ENCODE data around the gene ZSCAN16. TPM values are rescaled to one million over a fixed set of nuclear protein-coding genes. Genes with fewer than 3 reads are reported as not detected.

The ZSCAN16 gene
- total and polyA plus RNA-seq, 2 experiments from 2014 or later = 4.7 to 12.9 TPM

- DNase-seq (ENCODE audit: low spot score) = no peak
- H3K36me3 ChIP-seq (ENCODE audit: insufficient read depth) = no peaks in the 10 kb centered on the region
- H3K9me2 ChIP-seq (ENCODE audit: insufficient read depth) = no peaks in the 10 kb centered on the region
- H4K20me1 ChIP-seq (replicated peaks; ENCODE audit: insufficient read depth) = no peaks in the 10 kb centered on the region
- Mint-ChIP-seq H3K4me1 (no peaks in the 10 kb centered on the region), H3K9me3 (no peaks in the 10 kb centered on the region), H3K36me3 (ENCODE audit: low read depth) (no peaks in the 10 kb centered on the region), H3K27me3 (ENCODE audit: insufficient read depth, low read depth, poor library complexity) (no peaks in the 10 kb centered on the region), H3K27ac (no peak overlapping the region), H3K4me3 (no peak overlapping the region)
- H3K4me2 ChIP-seq = no peak overlapping the region
- H3K4me1 ChIP-seq (ENCODE audit: insufficient read depth) = no peaks in the 10 kb centered on the region
- H3K27me3 ChIP-seq (ENCODE audit: insufficient read depth) = peaks cover 14% of the 10 kb centered on the region
- H3K27ac ChIP-seq (ENCODE audit: low read depth) = no peak overlapping the region
- no peaks in the 10 kb centered on the region for H3K79me2 ChIP-seq (replicated peaks; ENCODE audit: insufficient read depth)
- no peak overlapping the region for H2AFZ ChIP-seq
- H3K4me3 ChIP-seq = no peak overlapping the region
- TF ChIP-seq CTCF (conservative IDR thresholded peaks at IDR 0.05; ENCODE audit: low read depth in 2 of 2) (no peak), EZH2 (IDR thresholded peaks at IDR 0.05; ENCODE audit: low read depth, unreplicated experiment) (no peak), CREB1 (CRISPR knock-in tag; IDR thresholded peaks at IDR 0.05; ENCODE audit: low read depth) (no peak), ZNF331 (CRISPR knock-in tag; IDR thresholded peaks at IDR 0.05; ENCODE audit: low read depth) (no peak), JUNB (IDR thresholded peaks at IDR 0.05; ENCODE audit: unreplicated experiment) (no peak), EZH2phosphoT487 (IDR thresholded peaks at IDR 0.05; ENCODE audit: unreplicated experiment) (no peak), ETS1 (IDR thresholded peaks at IDR 0.05) (no peak), POLR2AphosphoS5 (IDR thresholded peaks at IDR 0.05; ENCODE audit: low read depth) (no peak), STAT1 (IDR thresholded peaks at IDR 0.05; ENCODE audit: unreplicated experiment) (no peak), NANOG (IDR thresholded peaks at IDR 0.05; ENCODE audit: borderline replicate concordance) (no peak), ZNF114 (CRISPR knock-in tag; IDR thresholded peaks at IDR 0.05) (no peak)
- TF ChIP-seq, protein P1, sequence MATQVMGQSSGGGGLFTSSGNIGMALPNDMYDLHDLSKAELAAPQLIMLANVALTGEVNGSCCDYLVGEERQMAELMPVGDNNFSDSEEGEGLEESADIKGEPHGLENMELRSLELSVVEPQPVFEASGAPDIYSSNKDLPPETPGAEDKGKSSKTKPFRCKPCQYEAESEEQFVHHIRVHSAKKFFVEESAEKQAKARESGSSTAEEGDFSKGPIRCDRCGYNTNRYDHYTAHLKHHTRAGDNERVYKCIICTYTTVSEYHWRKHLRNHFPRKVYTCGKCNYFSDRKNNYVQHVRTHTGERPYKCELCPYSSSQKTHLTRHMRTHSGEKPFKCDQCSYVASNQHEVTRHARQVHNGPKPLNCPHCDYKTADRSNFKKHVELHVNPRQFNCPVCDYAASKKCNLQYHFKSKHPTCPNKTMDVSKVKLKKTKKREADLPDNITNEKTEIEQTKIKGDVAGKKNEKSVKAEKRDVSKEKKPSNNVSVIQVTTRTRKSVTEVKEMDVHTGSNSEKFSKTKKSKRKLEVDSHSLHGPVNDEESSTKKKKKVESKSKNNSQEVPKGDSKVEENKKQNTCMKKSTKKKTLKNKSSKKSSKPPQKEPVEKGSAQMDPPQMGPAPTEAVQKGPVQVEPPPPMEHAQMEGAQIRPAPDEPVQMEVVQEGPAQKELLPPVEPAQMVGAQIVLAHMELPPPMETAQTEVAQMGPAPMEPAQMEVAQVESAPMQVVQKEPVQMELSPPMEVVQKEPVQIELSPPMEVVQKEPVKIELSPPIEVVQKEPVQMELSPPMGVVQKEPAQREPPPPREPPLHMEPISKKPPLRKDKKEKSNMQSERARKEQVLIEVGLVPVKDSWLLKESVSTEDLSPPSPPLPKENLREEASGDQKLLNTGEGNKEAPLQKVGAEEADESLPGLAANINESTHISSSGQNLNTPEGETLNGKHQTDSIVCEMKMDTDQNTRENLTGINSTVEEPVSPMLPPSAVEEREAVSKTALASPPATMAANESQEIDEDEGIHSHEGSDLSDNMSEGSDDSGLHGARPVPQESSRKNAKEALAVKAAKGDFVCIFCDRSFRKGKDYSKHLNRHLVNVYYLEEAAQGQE (IDR thresholded peaks at IDR 0.05; ENCODE audit: unreplicated experiment) = no peak
- TF ChIP-seq, protein P2, sequence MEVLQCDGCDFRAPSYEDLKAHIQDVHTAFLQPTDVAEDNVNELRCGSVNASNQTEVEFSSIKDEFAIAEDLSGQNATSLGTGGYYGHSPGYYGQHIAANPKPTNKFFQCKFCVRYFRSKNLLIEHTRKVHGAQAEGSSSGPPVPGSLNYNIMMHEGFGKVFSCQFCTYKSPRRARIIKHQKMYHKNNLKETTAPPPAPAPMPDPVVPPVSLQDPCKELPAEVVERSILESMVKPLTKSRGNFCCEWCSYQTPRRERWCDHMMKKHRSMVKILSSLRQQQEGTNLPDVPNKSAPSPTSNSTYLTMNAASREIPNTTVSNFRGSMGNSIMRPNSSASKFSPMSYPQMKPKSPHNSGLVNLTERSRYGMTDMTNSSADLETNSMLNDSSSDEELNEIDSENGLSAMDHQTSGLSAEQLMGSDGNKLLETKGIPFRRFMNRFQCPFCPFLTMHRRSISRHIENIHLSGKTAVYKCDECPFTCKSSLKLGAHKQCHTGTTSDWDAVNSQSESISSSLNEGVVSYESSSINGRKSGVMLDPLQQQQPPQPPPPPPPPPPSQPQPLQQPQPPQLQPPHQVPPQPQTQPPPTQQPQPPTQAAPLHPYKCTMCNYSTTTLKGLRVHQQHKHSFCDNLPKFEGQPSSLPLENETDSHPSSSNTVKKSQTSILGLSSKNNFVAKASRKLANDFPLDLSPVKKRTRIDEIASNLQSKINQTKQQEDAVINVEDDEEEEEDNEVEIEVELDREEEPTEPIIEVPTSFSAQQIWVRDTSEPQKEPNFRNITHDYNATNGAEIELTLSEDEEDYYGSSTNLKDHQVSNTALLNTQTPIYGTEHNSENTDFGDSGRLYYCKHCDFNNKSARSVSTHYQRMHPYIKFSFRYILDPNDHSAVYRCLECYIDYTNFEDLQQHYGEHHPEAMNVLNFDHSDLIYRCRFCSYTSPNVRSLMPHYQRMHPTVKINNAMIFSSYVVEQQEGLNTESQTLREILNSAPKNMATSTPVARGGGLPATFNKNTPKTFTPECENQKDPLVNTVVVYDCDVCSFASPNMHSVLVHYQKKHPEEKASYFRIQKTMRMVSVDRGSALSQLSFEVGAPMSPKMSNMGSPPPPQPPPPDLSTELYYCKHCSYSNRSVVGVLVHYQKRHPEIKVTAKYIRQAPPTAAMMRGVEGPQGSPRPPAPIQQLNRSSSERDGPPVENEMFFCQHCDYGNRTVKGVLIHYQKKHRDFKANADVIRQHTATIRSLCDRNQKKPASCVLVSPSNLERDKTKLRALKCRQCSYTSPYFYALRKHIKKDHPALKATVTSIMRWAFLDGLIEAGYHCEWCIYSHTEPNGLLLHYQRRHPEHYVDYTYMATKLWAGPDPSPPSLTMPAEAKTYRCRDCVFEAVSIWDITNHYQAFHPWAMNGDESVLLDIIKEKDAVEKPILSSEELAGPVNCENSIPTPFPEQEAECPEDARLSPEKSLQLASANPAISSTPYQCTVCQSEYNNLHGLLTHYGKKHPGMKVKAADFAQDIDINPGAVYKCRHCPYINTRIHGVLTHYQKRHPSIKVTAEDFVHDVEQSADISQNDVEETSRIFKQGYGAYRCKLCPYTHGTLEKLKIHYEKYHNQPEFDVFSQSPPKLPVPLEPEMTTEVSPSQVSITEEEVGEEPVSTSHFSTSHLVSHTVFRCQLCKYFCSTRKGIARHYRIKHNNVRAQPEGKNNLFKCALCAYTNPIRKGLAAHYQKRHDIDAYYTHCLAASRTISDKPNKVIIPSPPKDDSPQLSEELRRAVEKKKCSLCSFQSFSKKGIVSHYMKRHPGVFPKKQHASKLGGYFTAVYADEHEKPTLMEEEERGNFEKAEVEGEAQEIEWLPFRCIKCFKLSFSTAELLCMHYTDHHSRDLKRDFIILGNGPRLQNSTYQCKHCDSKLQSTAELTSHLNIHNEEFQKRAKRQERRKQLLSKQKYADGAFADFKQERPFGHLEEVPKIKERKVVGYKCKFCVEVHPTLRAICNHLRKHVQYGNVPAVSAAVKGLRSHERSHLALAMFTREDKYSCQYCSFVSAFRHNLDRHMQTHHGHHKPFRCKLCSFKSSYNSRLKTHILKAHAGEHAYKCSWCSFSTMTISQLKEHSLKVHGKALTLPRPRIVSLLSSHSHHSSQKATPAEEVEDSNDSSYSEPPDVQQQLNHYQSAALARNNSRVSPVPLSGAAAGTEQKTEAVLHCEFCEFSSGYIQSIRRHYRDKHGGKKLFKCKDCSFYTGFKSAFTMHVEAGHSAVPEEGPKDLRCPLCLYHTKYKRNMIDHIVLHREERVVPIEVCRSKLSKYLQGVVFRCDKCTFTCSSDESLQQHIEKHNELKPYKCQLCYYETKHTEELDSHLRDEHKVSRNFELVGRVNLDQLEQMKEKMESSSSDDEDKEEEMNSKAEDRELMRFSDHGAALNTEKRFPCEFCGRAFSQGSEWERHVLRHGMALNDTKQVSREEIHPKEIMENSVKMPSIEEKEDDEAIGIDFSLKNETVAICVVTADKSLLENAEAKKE (CRISPR knock-in tag; IDR thresholded peaks at IDR 0.05) = no peak
- no peaks in the 10 kb centered on the region for H3F3A ChIP-seq (replicated peaks; ENCODE audit: low read depth)
- ATAC-seq = no peak
These were observed 43.5 kb downstream of the ZSCAN16 start for GRCh38 chr6:28167926-28168325.
